Measurements from ENCODE around the gene MEI1. TPM values are rescaled to one million over a fixed set of nuclear protein-coding genes. Genes with fewer than 3 reads are reported as not detected.

The MEI1 gene
- total and polyA plus RNA-seq, 2 donors (not counting 1 experiment from before 2014, with no cell fraction given), result 50.1 to 64.8 TPM

DNA sequence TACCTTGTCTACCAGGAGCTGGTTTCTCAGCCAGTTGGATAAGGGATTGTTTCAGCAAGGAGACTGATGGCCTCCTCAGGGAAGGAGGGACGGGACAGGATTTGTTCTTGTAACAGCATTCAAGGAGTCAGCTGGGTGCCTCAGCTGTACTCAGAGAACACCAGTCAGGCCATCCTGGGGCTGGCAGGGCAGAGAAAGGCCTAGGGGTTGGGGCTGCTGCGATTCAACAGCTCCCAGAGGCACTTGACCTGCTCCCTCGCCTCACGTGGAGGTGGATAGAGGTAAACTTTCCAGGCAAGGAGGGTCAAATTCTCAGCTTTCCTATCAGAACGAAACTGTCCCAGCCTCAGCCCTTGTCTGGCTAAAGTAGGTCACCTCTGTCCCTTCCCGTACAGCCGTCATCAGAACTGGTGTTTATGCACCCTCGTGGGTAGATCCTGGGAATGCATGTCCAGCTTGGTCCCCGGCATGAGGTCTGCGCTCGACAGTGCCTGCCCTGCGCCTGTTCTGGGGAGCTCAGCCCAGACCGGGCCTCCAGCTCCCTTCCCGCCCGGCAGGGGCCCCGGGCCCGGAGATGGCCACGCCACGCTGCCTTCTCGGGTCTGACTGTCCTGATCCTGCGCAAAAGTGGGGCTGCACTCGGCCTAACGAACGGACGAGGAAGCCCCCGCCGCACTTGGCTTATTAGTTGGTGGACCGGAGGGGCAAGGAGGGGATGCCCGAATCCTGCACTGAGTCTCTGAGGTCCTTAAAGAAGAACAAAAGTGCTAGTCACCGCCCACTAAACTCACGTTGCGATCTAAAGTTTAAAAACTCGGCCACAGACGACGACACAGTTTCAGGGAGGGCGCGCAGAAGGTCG lies 100.4 kb downstream of the MEI1 start:
- Histone ChIP-seq H3K4me1 (ENCODE audit: control insufficient read depth in 2 of 2, insufficient read depth in 2 of 2, low read length in 2 of 2) (peaks cover 19 to 22% of the 10 kb centered on the region in 2 donors), H3K9ac (ENCODE audit: low read length) (peak overlapping the region; percentile 81), H3K27me3 (replicated peaks in 1 of 4; ENCODE audit: control extremely low read depth in 1 of 4, control insufficient read depth in 3 of 4, insufficient read depth in 4 of 4, low read length in 3 of 4) (no peaks in the 10 kb centered on the region), H3K4me2 (replicated peaks; ENCODE audit: low read depth, low read length, poor library complexity, severe bottlenecking) (peak overlapping the region; percentile 90), H3K27ac (ENCODE audit: low read length in 2 of 2) (peak overlapping the region; percentile 90 to 91), H4K20me1 (ENCODE audit: control insufficient read depth, insufficient read depth, low read length, poor library complexity, severe bottlenecking) (no peaks in the 10 kb centered on the region), H3K79me2 (ENCODE audit: control insufficient read depth, insufficient read depth, low read length) (peaks cover 43% of the 10 kb centered on the region), H3K9me3 (ENCODE audit: control extremely low read depth in 1 of 3, control insufficient read depth in 2 of 3, insufficient read depth in 1 of 3, low read length in 2 of 3) (no peaks in the 10 kb centered on the region), H2AFZ (ENCODE audit: insufficient read depth, low read depth, low read length, poor library complexity, severe bottlenecking) (peak overlapping the region; percentile 98), H3K36me3 (replicated peaks in 1 of 2; ENCODE audit: control extremely low read depth in 1 of 2, control insufficient read depth in 1 of 2, extremely low read depth in 1 of 2, insufficient read depth in 2 of 2, low read length in 1 of 2) (peaks cover 2 to 8% of the 10 kb centered on the region in 2 experiments), H3K4me3 (ENCODE audit: control extremely low read depth in 1 of 5, extremely low read depth in 1 of 5, insufficient read depth in 1 of 5, low read depth in 2 of 5, low read length in 4 of 5) (peak overlapping the region; percentile 65 to 98 (median 96))
- DNase-seq, result no peak
- Mint-ChIP-seq H3K4me1 (peaks cover 24% of the 10 kb centered on the region), H3K9me3 (ENCODE audit: insufficient read depth) (no peaks in the 10 kb centered on the region), H3K27me3 (no peaks in the 10 kb centered on the region), H3K27ac (peak overlapping the region; percentile 99), H3K4me3 (peak overlapping the region; percentile 98)
- POLR2A ChIA-PET, result interaction anchor here (0.6 to 4.2 kb wide), 12 partner anchors 18 to 598 kb away, joined by 3 to 68 read pairs (median 7); partner anchors contain the start of genes CENPM, MEI1, SMDT1 and TEF
- ATAC-seq (ENCODE audit: low read depth), result peak; percentile 43
- no peak for TF ChIP-seq EZH2 (IDR thresholded peaks at IDR 0.05; ENCODE audit: borderline replicate concordance, insufficient read depth, low read depth, low read length, poor library complexity, severe bottlenecking)
- peak; percentile 17 for TF ChIP-seq CTCF (IDR thresholded peaks at IDR 0.05)
- WGBS (ENCODE audit: insufficient coverage), result 10% methylated on average over 38 of the region's 38 CpGs
- CTCF ChIA-PET, result interaction anchor here (0.6 to 5.6 kb wide), 15 partner anchors 10 to 418 kb away, joined by 3 to 56 read pairs (median 4); partner anchors contain the start of genes CENPM, MEI1, SREBF2 and TEF
- intact Hi-C loops (cut with micrococcal nuclease), result loop anchor here (1.0 to 5.0 kb wide), 7 partner anchors 18 to 142 kb away; partner anchors contain the start of genes SNU13 and SREBF2

All from B cell (primary cell).